ENCODE measurements around the gene MYOC.

GRCh38 chr1:171636141-171636540 is 16.3 kb downstream of the MYOC start:
- TF ChIP-seq CTCF (IDR thresholded peaks at IDR 0.05), result no peak
- no peak for TF ChIP-seq POLR2AphosphoS5 (IDR thresholded peaks at IDR 0.05; ENCODE audit: low read depth, low read length)
- peak; percentile 74 to 79 for TF ChIP-seq REST (IDR thresholded peaks at IDR 0.05; ENCODE audit: insufficient read depth in 1 of 2, low read depth in 2 of 2, low read length in 1 of 2)
- no peak for TF ChIP-seq TCF7L2 (IDR thresholded peaks at IDR 0.05; ENCODE audit: low read depth, low read length)
- TF ChIP-seq SIN3A (IDR thresholded peaks at IDR 0.05; ENCODE audit: borderline replicate concordance, insufficient read depth, low read depth, low read length), result no peak
